Gastrocnemius medialis (tissue), 4 donors: Measurements from ENCODE around the gene CABP5.

Source experiments
- CTCF ChIP-seq, 5 experiments: fragments of 450-650 bp in 3 of 5; fragments of 200-600 bp in 2 of 5; sonication (generic) in 2 of 5; IDR thresholded peaks in 4 of 5; conservative IDR thresholded peaks in 1 of 5; 1 replicate in 4 of 5; 2 replicates in 1 of 5; pipeline ENCODE4 v1.5.1; 2016 to 2019; ENCODE audit warnings: antibody characterized with exemption in 5 of 5, mild to moderate bottlenecking in 3 of 5, moderate library complexity in 3 of 5
- POLR2A ChIP-seq, 2 donors: fragments of 450-650 bp; IDR thresholded peaks; one replicate each; pipeline ENCODE4 v1.6.1; 2017; ENCODE audit warnings: antibody characterized with exemption in 2 of 2, mild to moderate bottlenecking in 2 of 2, moderate library complexity in 2 of 2

DNA sequence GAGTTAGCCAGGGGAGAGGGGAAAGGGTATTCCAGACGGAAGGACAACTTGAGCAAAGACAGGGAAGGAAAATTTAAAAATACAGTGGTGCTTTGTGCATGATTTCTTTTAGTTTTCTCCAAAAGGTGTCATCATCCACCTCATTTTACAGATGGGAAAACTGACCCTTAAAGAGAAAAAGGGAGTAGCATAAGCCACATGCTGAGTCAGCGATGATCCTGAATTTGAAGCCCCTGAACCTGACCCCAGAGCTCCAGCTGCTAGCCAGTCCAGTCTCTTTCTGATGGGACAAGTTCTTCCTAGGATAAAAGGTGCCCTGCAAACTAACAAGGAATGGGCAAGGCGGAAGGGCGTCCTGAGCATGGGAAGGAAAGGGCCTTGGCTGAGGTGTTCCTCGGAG, 10.3 kb downstream of the CABP5 start:
- TF ChIP-seq CTCF (IDR thresholded peaks at IDR 0.05 in 4 of 5, conservative IDR thresholded peaks at IDR 0.05 in 1 of 5) (no peak), POLR2A (IDR thresholded peaks at IDR 0.05) (no peak)
